Upper lobe of left lung (tissue), 4 donors: ENCODE results near the gene ATP4A.

Experiments used
- EP300 ChIP-seq, 4 donors: sonication (generic); formaldehyde crosslinking; IDR thresholded peaks; one replicate each; pipeline ENCODE4 v1.5.1; 2017; ENCODE audit warnings: antibody characterized with exemption in 4 of 4, control low read depth in 2 of 4
- POLR2AphosphoS5 ChIP-seq, 2 donors: sonication (generic); formaldehyde crosslinking; IDR thresholded peaks; one replicate each; pipeline ENCODE4 v1.5.1; 2017; ENCODE audit warnings: antibody characterized with exemption in 2 of 2

DNA sequence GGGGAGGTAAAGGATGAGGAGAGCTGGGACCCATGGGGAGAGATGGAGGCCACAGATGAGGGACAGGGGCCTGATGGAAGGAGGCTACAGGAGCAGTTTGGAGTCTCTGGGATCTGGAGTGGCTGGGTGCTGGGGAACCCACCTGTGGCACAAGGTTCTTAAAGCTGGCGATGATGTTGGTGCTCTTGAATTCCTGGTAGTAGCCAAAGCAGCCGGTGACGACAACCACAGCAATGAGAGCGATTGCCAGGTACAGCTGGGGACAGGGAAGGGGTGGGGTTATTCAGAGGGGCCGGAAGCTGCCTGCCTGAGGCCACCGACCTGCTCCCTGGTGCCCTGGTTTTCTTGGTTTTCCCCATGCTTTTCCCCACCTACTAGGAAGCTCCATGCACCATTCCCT, 2.8 kb downstream of the ATP4A start:
- no peak for TF ChIP-seq POLR2AphosphoS5 (IDR thresholded peaks at IDR 0.05)
- TF ChIP-seq EP300 (IDR thresholded peaks at IDR 0.05) = no peak
